GM12872 (cell line): ENCODE data around the gene PLXNC1.

Experiments
- CTCF ChIP-seq: IDR thresholded peaks from 3 replicates; pipeline ENCODE4 v1.5.1; 2011; ENCODE audit warnings: low read depth, mild to moderate bottlenecking, low read length, moderate library complexity; ENCODE audit not compliant: insufficient read depth

The PLXNC1 gene

GRCh38 chr12:94282675-94283074 lies 134.3 kb downstream of the PLXNC1 start:
- TF ChIP-seq CTCF, result no peak

GRCh38 chr12:94284046-94284445 lies 135.7 kb downstream of the PLXNC1 start:
- no peak for TF ChIP-seq CTCF

GRCh38 chr12:94284859-94285258 lies 136.5 kb downstream of the PLXNC1 start:
- TF ChIP-seq CTCF, result no peak

- no peak for TF ChIP-seq CTCF
Observed at GRCh38 chr12:94285943-94286582, 137.7 kb downstream of the PLXNC1 start.

GRCh38 chr12:94286583-94287244 lies 138.3 kb downstream of the PLXNC1 start:
- TF ChIP-seq CTCF, result no peak

GRCh38 chr12:94287245-94287628 lies 138.9 kb downstream of the PLXNC1 start:
- no peak for TF ChIP-seq CTCF

GRCh38 chr12:94289461-94290312 lies 141.3 kb downstream of the PLXNC1 start:
- no peak for TF ChIP-seq CTCF
